Measurements from ENCODE around the gene FKBP10. TPM values are rescaled to one million over a fixed set of nuclear protein-coding genes. Genes with fewer than 3 reads are reported as not detected.

Gene FKBP10
- total and polyA plus RNA-seq, 2 donors (not counting 3 experiments of a cell fraction or from before 2014, with no cell fraction given) = 168 to 377 TPM

DNA sequence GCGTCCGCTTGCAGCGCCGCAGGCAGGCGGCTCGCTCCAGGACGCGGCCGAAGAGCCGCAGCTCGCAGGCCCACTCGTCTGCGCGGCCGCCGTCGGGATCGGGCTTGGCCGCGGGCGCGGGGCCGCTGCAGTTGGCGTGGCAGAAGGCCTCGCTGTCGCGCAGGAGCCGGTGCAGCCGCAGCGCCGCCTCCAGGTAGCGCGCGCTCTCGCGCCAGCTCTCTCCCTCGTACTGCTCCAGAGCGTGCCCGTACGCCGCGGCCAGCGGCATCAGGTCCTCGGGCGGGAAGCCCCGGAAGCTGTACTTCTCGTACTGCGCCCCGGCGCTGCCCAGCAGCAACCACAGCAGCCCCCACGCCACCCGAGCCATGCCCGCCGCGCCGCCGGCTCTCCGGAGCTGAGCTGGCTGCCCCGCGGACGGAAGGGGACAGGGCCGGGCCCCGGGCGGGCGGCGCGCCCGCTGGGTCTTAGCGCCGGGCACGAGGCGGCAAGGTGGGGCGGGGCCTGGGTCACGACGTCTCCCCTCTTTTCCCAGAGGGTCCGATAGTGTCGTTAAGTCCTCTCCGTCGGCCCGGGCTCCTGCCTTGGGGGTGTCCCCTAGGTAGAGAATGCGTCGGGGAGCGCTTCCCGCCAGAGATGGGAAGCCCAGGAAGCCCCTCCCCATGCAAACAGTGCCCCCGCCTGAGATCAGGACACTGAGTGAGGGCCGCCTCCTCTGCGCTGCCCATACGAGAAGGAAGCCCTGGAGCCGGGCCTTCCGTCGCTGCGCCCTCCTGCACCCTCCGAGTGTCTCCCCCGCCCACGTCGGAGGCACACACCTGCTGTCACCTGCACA, 1.0 kb upstream of the FKBP10 start, which contains the start of gene P3H4:
TSS of gene P3H4 (minus strand) at position 401 of the 832 bp plus-strand sequence. CDS start at position 367, 34 bp downstream.
- Histone ChIP-seq H3K9me1 (replicated peaks; ENCODE audit: control insufficient read depth, extremely low read depth, insufficient read depth, low read length) (no peaks in the 10 kb centered on the region), H3K27me3 (ENCODE audit: control insufficient read depth in 2 of 2, insufficient read depth in 2 of 2, low read length in 2 of 2) (no peaks in the 10 kb centered on the region), H3K4me2 (ENCODE audit: insufficient read depth, low read length) (peak within 1 kb of the TSS; percentile 80), H3K9me3 (replicated peaks; ENCODE audit: control insufficient read depth, insufficient read depth, low read length) (no peaks in the 10 kb centered on the region), H4K20me1 (replicated peaks; ENCODE audit: control insufficient read depth, extremely low read depth, insufficient read depth, low read length) (no peaks in the 10 kb centered on the region), H3K4me3 (replicated peaks in 1 of 3; ENCODE audit: insufficient read depth in 1 of 3, low read depth in 1 of 3, low read length in 3 of 3) (peak within 1 kb of the TSS; percentile 51 to 81 (median 78)), H3K79me2 (ENCODE audit: control insufficient read depth, insufficient read depth, low read length) (peaks cover 28% of the 10 kb centered on the region), H2AFZ (ENCODE audit: low read depth, low read length) (peak within 1 kb of the TSS; percentile 94), H3K27ac (ENCODE audit: insufficient read depth, low read depth, low read length) (peak within 1 kb of the TSS; percentile 46), H3K4me1 (ENCODE audit: control insufficient read depth, extremely low read depth, insufficient read depth, low read length) (peaks cover 26% of the 10 kb centered on the region), H3K36me3 (ENCODE audit: control insufficient read depth in 2 of 2, extremely low read depth in 1 of 2, insufficient read depth in 2 of 2, low read length in 2 of 2) (peaks cover 0 to 2% of the 10 kb centered on the region in 2 experiments), H3K9ac (replicated peaks; ENCODE audit: extremely low read depth, insufficient read depth, low read length) (peak within 1 kb of the TSS; percentile 74)
- intact Hi-C loops (cut with micrococcal nuclease) = loop anchor here (1.0 to 5.0 kb wide), 3 partner anchors 34 to 146 kb away; partner anchors contain the start of gene KLHL11
- POLR2A ChIA-PET = interaction anchor here (0.6 to 1.9 kb wide), 5 partner anchors 25 to 119 kb away, joined by 3 to 6 read pairs (median 4); partner anchors contain the start of genes JUP and KLHL11
- dilution Hi-C loops (cut with MboI; ENCODE audit: extremely low pct_ligation_motif_present, low sequenced_read_pairs) = no loop called here
- FAIRE-seq (peak; percentile 64), DNase-seq (ENCODE audit: low read depth, low spot score) (peak; percentile 84)
- CTCF ChIA-PET = interaction anchor here (0.7 to 2.8 kb wide), 14 partner anchors 10 to 116 kb away, joined by 3 to 17 read pairs (median 4); partner anchors contain the start of gene JUP
- TSS peak; percentile 36 for BruUV-seq (replicated peaks)
- TF ChIP-seq JUN (IDR thresholded peaks at IDR 0.05; ENCODE audit: borderline replicate concordance, insufficient read depth, insufficient read length, low read depth) (no peak), POLR2A (IDR thresholded peaks at IDR 0.05; ENCODE audit: low read depth, low read length) (peak; percentile 90), POLR2AphosphoS5 (IDR thresholded peaks at IDR 0.05; ENCODE audit: insufficient read depth, low read depth, low read length) (peak; percentile 77), FOS (IDR thresholded peaks at IDR 0.05; ENCODE audit: borderline replicate concordance, insufficient read depth, low read length) (no peak), EZH2 (IDR thresholded peaks at IDR 0.05; ENCODE audit: borderline replicate concordance, low read depth, low read length, severe bottlenecking) (no peak), MYC (IDR thresholded peaks at IDR 0.05; ENCODE audit: low read depth, low read length) (peak; percentile 33), GATA2 (IDR thresholded peaks at IDR 0.05; ENCODE audit: insufficient read depth, insufficient read length, low read depth, low read length) (no peak)
- TF ChIP-seq, protein P1, sequence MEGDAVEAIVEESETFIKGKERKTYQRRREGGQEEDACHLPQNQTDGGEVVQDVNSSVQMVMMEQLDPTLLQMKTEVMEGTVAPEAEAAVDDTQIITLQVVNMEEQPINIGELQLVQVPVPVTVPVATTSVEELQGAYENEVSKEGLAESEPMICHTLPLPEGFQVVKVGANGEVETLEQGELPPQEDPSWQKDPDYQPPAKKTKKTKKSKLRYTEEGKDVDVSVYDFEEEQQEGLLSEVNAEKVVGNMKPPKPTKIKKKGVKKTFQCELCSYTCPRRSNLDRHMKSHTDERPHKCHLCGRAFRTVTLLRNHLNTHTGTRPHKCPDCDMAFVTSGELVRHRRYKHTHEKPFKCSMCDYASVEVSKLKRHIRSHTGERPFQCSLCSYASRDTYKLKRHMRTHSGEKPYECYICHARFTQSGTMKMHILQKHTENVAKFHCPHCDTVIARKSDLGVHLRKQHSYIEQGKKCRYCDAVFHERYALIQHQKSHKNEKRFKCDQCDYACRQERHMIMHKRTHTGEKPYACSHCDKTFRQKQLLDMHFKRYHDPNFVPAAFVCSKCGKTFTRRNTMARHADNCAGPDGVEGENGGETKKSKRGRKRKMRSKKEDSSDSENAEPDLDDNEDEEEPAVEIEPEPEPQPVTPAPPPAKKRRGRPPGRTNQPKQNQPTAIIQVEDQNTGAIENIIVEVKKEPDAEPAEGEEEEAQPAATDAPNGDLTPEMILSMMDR (IDR thresholded peaks at IDR 0.05; ENCODE audit: extremely low read depth in 1 of 2, insufficient read depth in 1 of 2, low read depth in 1 of 2, low read length in 2 of 2) = peak; percentile 60 to 85
- TF ChIP-seq, protein P2, sequence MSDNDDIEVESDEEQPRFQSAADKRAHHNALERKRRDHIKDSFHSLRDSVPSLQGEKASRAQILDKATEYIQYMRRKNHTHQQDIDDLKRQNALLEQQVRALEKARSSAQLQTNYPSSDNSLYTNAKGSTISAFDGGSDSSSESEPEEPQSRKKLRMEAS (IDR thresholded peaks at IDR 0.05; ENCODE audit: insufficient read depth, insufficient read length) = no peak
